K562 (cell line): ENCODE results near the gene KAT7. TPM values are rescaled to one million over a fixed set of nuclear protein-coding genes. Genes with fewer than 3 reads are reported as not detected.

ENCODE experiments used
- ATAC-seq: fragments of 200-7000 bp; cut with Tn5 transposase; 3 replicates; pipeline ENCODE4 v1.9.1; 2020; ENCODE audit warnings: moderate library complexity
- BruUV-seq: library from RNA; stranded (reverse); fragments of 400-500 nt; replicated peaks from 2 replicates; lab custom pipeline; 2021; lab: Mats Ljungman, UMichigan
- CTCF ChIA-PET: fragments of 300-600 bp; formaldehyde crosslinking; extraction: SDS; loops from one replicate; lab custom pipeline; 2021; ENCODE audit warnings: low intra/inter-chr PET ratio; lab: Yijun Ruan, JAX
- POLR2A ChIA-PET: fragments of 300-600, 350-650 bp; sonication (Branson Sonifier 250); formaldehyde crosslinking; extraction: SDS; loops from one replicate; lab custom pipeline; 2021; ENCODE audit warnings: antibody characterized with exemption, inconsistent platforms; lab: Yijun Ruan, JAX
- DNase-seq, 4 experiments: peaks; one replicate each; pipeline versions ENCODE4 v3.0.0 to v3.0.0-alpha.2; 2011 to 2018; ENCODE audit warnings: low spot score in 3 of 4, mixed read lengths in 3 of 4; ENCODE audit errors: extremely low read depth in 1 of 4
- FAIRE-seq: peaks from 2 replicates; lab custom pipeline; 2011; peaks lifted over from hg19 to GRCh38; lab: Jason Lieb, UNC
- H2AFZ ChIP-seq: 2 replicates; pipeline ENCODE4 v1.6.0; 2011; ENCODE audit warnings: low read depth, low read length, control low read depth, inconsistent platforms
- H3K27ac ChIP-seq: fragments of 200-600 bp; 3 replicates; pipeline ENCODE4 v1.8.0; 2011; ENCODE audit warnings: low read depth, mild to moderate bottlenecking, control low read depth, inconsistent platforms, low read length, moderate library complexity, mixed read lengths; ENCODE audit errors: extremely low read depth
- H3K27me3 ChIP-seq, 2 experiments: fragments of 300-600 bp in 1 of 2; 2 replicates in 1 of 2; 3 replicates in 1 of 2; pipeline versions ENCODE4 v1.6.0 to v1.8.0; 2011; ENCODE audit warnings: inconsistent platforms in 2 of 2, low read length in 2 of 2, mild to moderate bottlenecking in 1 of 2, mixed read lengths in 1 of 2, moderate library complexity in 1 of 2; ENCODE audit not compliant: control insufficient read depth in 2 of 2, insufficient read depth in 2 of 2
- H3K36me3 ChIP-seq: fragments of 300-600 bp; 3 replicates; pipeline ENCODE4 v1.8.0; 2011; ENCODE audit warnings: mild to moderate bottlenecking, low read length, inconsistent platforms; ENCODE audit not compliant: control insufficient read depth, insufficient read depth
- H3K4me1 ChIP-seq, 2 experiments: fragments of 200-600 bp in 1 of 2; replicated peaks in 1 of 2; 2 replicates in 1 of 2; 3 replicates in 1 of 2; pipeline versions ENCODE4 v1.5.1 to v1.8.0; 2011; ENCODE audit warnings: inconsistent platforms in 2 of 2, low read length in 2 of 2, mild to moderate bottlenecking in 1 of 2, mixed read lengths in 1 of 2, moderate library complexity in 1 of 2; ENCODE audit not compliant: control insufficient read depth in 2 of 2, insufficient read depth in 2 of 2
- H3K4me2 ChIP-seq: 2 replicates; pipeline ENCODE4 v1.6.1; 2011; ENCODE audit warnings: low read length, control low read depth, inconsistent platforms, mixed read lengths; ENCODE audit not compliant: insufficient read depth
- H3K4me3 ChIP-seq: fragments of 200-600 bp; sonication (generic), shearing (Covaris generic); 2 replicates; pipeline ENCODE4 v1.5.1; 2016; ENCODE audit warnings: control low read depth, inconsistent platforms
- H3K79me2 ChIP-seq: fragments of 200-600 bp; 3 replicates; pipeline ENCODE4 v1.8.0; 2011; ENCODE audit warnings: low read length, inconsistent platforms; ENCODE audit not compliant: control insufficient read depth, insufficient read depth
- H3K9ac ChIP-seq, 2 experiments: 2 replicates each; pipeline versions ENCODE4 v1.6.0 to v1.6.1; 2011; ENCODE audit warnings: low read depth in 2 of 2, low read length in 2 of 2, control low read depth in 1 of 2, inconsistent platforms in 1 of 2, mild to moderate bottlenecking in 1 of 2, mixed read lengths in 1 of 2; ENCODE audit not compliant: insufficient read depth in 1 of 2
- H3K9me1 ChIP-seq: one replicate; pipeline ENCODE4 v1.6.0; 2011; ENCODE audit warnings: inconsistent platforms, mild to moderate bottlenecking, low read length, moderate library complexity; ENCODE audit not compliant: control insufficient read depth, insufficient read depth
- H3K9me3 ChIP-seq: replicated peaks from 2 replicates; pipeline ENCODE4 v1.5.1; 2011; ENCODE audit warnings: low read depth, low read length, inconsistent platforms; ENCODE audit not compliant: control insufficient read depth, insufficient read depth
- H4K20me1 ChIP-seq: replicated peaks from 2 replicates; pipeline ENCODE4 v1.6.1; 2011; ENCODE audit warnings: low read length, inconsistent platforms, mixed read lengths; ENCODE audit not compliant: control insufficient read depth, insufficient read depth
- GABPA ChIP-seq: fragments of 200-800 bp; sonication (Bioruptor generic); conservative IDR thresholded peaks from 2 replicates; pipeline ENCODE4 v1.6.1; 2016; ENCODE audit warnings: low read depth, missing genetic modification characterization, missing compliant biosample characterization
- HMGN3 ChIP-seq: IDR thresholded peaks from 2 replicates; pipeline ENCODE4 v1.6.1; 2011; ENCODE audit warnings: borderline replicate concordance, low read depth, mild to moderate bottlenecking, mixed read lengths, low read length; ENCODE audit not compliant: insufficient read length; ENCODE audit errors: extremely low read depth
- ILK ChIP-seq: fragments of 450-650 bp; IDR thresholded peaks from 2 replicates; pipeline ENCODE4 v1.6.1; 2016; ENCODE audit warnings: missing genetic modification characterization, low read depth, mild to moderate bottlenecking, missing compliant biosample characterization, moderate library complexity, borderline replicate concordance
- NEUROD1 ChIP-seq: fragments of 150-350 bp; IDR thresholded peaks from 2 replicates; pipeline ENCODE4 v1.6.1; 2014; ENCODE audit warnings: borderline replicate concordance, low read length, low read depth; ENCODE audit not compliant: partially characterized antibody
- NFIC ChIP-seq: fragments of 450-650 bp; IDR thresholded peaks from 2 replicates; pipeline ENCODE4 v1.6.1; 2017; ENCODE audit warnings: mild to moderate bottlenecking, inconsistent platforms
- RAD21 ChIP-seq, 2 experiments: fragments of 250-450 bp in 1 of 2; fragments of 450-650 bp in 1 of 2; sonication (Bioruptor Pico) in 1 of 2; formaldehyde crosslinking in 1 of 2; IDR thresholded peaks in 1 of 2; conservative IDR thresholded peaks in 1 of 2; 2 replicates each; pipeline versions ENCODE4 v1.4.0 to v1.8.0; 2020 to 2022; ENCODE audit warnings: mild to moderate bottlenecking in 2 of 2, moderate library complexity in 1 of 2
- SIX5 ChIP-seq, 2 experiments: IDR thresholded peaks; 2 replicates each; pipeline ENCODE4 v1.6.1; 2011; ENCODE audit warnings: low read length in 2 of 2, borderline replicate concordance in 1 of 2, low read depth in 1 of 2, mild to moderate bottlenecking in 1 of 2, moderate library complexity in 1 of 2; ENCODE audit not compliant: insufficient read depth in 1 of 2
- SUPT5H ChIP-seq: fragments of 450-650 bp; IDR thresholded peaks from 2 replicates; pipeline ENCODE4 v1.6.1; 2016
- WGBS: fragments of 100-300 bp; shearing (Covaris generic); methylation state at CpG from one replicate; pipeline ENCODE4 v1.1.6; 2016; ENCODE audit warnings: low coverage, mixed read lengths; ENCODE audit not compliant: insufficient coverage; ENCODE audit errors: missing lambda C conversion rate; 5-methylcytosine and 5-hydroxymethylcytosine counted together
- in situ Hi-C: fragments of 300-500 bp; cut with MboI; formaldehyde crosslinking; loops from 4 replicates; pipeline ENCODE4 v1.15.0; 2018; ENCODE audit warnings: inconsistent platforms, mixed read lengths
- intact Hi-C: fragments of 100-400 bp; cut with micrococcal nuclease; formaldehyde crosslinking; loops from 2 replicates; pipeline ENCODE4 v1.14.2; 2022
- polyA plus RNA-seq, 8 experiments: library from polyadenylated mRNA; depleted of rRNA in 4 of 8; stranded (reverse) in 5 of 8; unstranded in 3 of 8; fragments of >200 nt; fragmentation: Nextera tagmentation in 2 of 8; fragmentation: Illumina TruSeq in 1 of 8; extraction: Ambion mirVana in 2 of 8; extraction: Trizol in 1 of 8; gene quantifications; 2 replicates each; pipeline versions ENCODE4 v1.2.1 to v1.2.3, GENCODE V29; 2011 to 2014; ENCODE audit warnings: inconsistent platforms in 1 of 8, missing spikeins in 1 of 8
- total RNA-seq, 7 experiments: library from RNA; depleted of rRNA in 6 of 7; stranded (reverse); fragments of >200 nt in 6 of 7; fragmentation: Illumina TruSeq in 2 of 7; extraction: Trizol in 2 of 7; gene quantifications; 2 replicates each; pipeline versions ENCODE4 v1.2.1 to v1.2.3, GENCODE V29; 2011 to 2021; ENCODE audit warnings: low replicate concordance in 1 of 7
- TF ChIP-seq, protein P1 (sequence below): fragments of 450-650 bp; IDR thresholded peaks from 2 replicates; pipeline ENCODE4 v1.6.1; 2016
- TF ChIP-seq, protein P2 (sequence below): fragments of 250-450 bp; sonication (Bioruptor Pico); IDR thresholded peaks from 2 replicates; pipeline ENCODE4 v1.5.0; 2022; ENCODE audit warnings: mild to moderate bottlenecking
- TF ChIP-seq, protein P3 (sequence below): sonication (generic); formaldehyde crosslinking; IDR thresholded peaks from 2 replicates; pipeline ENCODE4 v1.8.0; 2022; ENCODE audit warnings: mild to moderate bottlenecking, low read depth, missing genetic modification reagents
- TF ChIP-seq, protein P4 (sequence below), 2 experiments: fragments of 450-650 bp in 1 of 2; IDR thresholded peaks; 2 replicates each; pipeline ENCODE4 v1.6.1; 2011 to 2017; ENCODE audit warnings: low read depth in 2 of 2, antibody characterized with exemption in 1 of 2, borderline replicate concordance in 1 of 2, low read length in 1 of 2, mild to moderate bottlenecking in 1 of 2, mixed read lengths in 1 of 2; ENCODE audit not compliant: control insufficient read depth in 1 of 2

KAT7 gene
- total and polyA plus RNA-seq, 9 of the 15 experiments (the other 6 are each of a cell fraction or from before 2014, with no cell fraction given), result 10.8 to 57.3 (median 34.8) TPM

DNA sequence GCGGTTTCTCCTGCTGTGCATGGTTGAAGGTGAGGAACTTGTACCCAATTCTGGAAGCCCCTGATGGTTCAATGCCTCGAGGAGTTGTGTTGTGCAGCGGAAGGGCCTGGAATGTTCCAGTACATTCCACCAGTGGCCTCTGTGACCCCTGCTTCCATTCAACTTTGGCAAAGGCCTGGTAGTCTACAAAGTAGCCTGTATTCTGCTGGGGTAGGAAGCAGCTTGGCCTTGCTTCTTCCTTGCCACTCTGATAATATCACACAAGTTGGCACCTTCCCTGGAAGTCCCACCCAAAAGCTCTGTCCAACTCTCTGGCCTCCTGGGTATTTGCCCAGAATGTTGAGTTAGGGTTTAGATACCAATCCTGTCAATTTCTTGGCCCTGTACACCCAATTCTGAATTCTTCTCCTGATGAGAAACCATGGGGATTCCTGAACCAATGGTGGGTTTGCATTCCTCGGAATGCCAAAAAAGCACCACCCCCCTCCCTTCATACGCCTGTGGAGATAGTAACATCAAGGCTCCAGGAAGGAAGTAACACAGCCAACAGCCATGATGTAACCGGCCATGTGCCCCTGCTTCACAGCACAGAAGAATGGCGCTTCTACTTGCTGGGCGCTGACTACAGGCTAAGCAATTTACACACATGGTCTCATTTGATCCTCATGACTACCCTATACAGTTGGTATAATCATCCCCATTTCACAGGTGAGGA, 12.8 kb upstream of the KAT7 start:
- WGBS, result 78% methylated on average over 8 of the region's 8 CpGs
- CTCF ChIA-PET, result no interaction called here
- BruUV-seq, result no TSS peak
- TF ChIP-seq, protein P1, sequence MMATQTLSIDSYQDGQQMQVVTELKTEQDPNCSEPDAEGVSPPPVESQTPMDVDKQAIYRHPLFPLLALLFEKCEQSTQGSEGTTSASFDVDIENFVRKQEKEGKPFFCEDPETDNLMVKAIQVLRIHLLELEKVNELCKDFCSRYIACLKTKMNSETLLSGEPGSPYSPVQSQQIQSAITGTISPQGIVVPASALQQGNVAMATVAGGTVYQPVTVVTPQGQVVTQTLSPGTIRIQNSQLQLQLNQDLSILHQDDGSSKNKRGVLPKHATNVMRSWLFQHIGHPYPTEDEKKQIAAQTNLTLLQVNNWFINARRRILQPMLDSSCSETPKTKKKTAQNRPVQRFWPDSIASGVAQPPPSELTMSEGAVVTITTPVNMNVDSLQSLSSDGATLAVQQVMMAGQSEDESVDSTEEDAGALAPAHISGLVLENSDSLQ, result no peak
- no peak for TF ChIP-seq ILK (tag)
- TF ChIP-seq, protein P2, sequence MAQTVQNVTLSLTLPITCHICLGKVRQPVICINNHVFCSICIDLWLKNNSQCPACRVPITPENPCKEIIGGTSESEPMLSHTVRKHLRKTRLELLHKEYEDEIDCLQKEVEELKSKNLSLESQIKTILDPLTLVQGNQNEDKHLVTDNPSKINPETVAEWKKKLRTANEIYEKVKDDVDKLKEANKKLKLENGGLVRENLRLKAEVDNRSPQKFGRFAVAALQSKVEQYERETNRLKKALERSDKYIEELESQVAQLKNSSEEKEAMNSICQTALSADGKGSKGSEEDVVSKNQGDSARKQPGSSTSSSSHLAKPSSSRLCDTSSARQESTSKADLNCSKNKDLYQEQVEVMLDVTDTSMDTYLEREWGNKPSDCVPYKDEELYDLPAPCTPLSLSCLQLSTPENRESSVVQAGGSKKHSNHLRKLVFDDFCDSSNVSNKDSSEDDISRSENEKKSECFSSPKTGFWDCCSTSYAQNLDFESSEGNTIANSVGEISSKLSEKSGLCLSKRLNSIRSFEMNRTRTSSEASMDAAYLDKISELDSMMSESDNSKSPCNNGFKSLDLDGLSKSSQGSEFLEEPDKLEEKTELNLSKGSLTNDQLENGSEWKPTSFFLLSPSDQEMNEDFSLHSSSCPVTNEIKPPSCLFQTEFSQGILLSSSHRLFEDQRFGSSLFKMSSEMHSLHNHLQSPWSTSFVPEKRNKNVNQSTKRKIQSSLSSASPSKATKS (CRISPR knock-in tag), result no peak
- no peak for TF ChIP-seq NEUROD1
- TF ChIP-seq, protein P3, sequence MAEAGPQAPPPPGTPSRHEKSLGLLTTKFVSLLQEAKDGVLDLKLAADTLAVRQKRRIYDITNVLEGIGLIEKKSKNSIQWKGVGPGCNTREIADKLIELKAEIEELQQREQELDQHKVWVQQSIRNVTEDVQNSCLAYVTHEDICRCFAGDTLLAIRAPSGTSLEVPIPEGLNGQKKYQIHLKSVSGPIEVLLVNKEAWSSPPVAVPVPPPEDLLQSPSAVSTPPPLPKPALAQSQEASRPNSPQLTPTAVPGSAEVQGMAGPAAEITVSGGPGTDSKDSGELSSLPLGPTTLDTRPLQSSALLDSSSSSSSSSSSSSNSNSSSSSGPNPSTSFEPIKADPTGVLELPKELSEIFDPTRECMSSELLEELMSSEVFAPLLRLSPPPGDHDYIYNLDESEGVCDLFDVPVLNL (CRISPR knock-in tag), result no peak
- TF ChIP-seq SIX5 (IDR thresholded peaks at IDR 0.05; ENCODE audit: borderline replicate concordance in 1 of 2, insufficient read depth in 1 of 2, low read depth in 1 of 2, low read length in 2 of 2), result no peak
- TF ChIP-seq GABPA (tag), result no peak
- TF ChIP-seq HMGN3, result no peak
- TF ChIP-seq SUPT5H, result no peak
- no peak for TF ChIP-seq NFIC
- TF ChIP-seq, protein P4, sequence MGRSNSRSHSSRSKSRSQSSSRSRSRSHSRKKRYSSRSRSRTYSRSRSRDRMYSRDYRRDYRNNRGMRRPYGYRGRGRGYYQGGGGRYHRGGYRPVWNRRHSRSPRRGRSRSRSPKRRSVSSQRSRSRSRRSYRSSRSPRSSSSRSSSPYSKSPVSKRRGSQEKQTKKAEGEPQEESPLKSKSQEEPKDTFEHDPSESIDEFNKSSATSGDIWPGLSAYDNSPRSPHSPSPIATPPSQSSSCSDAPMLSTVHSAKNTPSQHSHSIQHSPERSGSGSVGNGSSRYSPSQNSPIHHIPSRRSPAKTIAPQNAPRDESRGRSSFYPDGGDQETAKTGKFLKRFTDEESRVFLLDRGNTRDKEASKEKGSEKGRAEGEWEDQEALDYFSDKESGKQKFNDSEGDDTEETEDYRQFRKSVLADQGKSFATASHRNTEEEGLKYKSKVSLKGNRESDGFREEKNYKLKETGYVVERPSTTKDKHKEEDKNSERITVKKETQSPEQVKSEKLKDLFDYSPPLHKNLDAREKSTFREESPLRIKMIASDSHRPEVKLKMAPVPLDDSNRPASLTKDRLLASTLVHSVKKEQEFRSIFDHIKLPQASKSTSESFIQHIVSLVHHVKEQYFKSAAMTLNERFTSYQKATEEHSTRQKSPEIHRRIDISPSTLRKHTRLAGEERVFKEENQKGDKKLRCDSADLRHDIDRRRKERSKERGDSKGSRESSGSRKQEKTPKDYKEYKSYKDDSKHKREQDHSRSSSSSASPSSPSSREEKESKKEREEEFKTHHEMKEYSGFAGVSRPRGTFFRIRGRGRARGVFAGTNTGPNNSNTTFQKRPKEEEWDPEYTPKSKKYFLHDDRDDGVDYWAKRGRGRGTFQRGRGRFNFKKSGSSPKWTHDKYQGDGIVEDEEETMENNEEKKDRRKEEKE (IDR thresholded peaks at IDR 0.05; ENCODE audit: borderline replicate concordance in 1 of 2, control insufficient read depth in 1 of 2, low read depth in 2 of 2, low read length in 1 of 2), result no peak
- no peak for TF ChIP-seq RAD21 (CRISPR knock-in tag; conservative IDR thresholded peaks at IDR 0.05 in 1 of 2, IDR thresholded peaks at IDR 0.05 in 1 of 2)

More for the DNA sequence above, 12.8 kb upstream of the KAT7 start:
- Histone ChIP-seq H3K4me1 (peaks cover 5 to 12% of the 10 kb centered on the region in 2 experiments; a peak in 3 of 5 replicates), H3K9me3 (no peaks in the 10 kb centered on the region), H3K9ac (no peak overlapping the region), H3K36me3 (no peaks in the 10 kb centered on the region), H4K20me1 (no peaks in the 10 kb centered on the region), H3K27ac (no peak overlapping the region), H3K79me2 (no peaks in the 10 kb centered on the region), H3K9me1 (no peaks in the 10 kb centered on the region), H3K27me3 (no peaks in the 10 kb centered on the region), H3K4me2 (no peak overlapping the region), H2AFZ (0 out of 2 replicates have a peak overlapping the region, but pooled peaks have one; percentile 4), H3K4me3 (no peak overlapping the region)
- DNase-seq (no peak), FAIRE-seq (no peak), ATAC-seq (no peak)
- in situ Hi-C loops (no loop called here), intact Hi-C loops (no loop called here)
- POLR2A ChIA-PET, result interaction anchor here (0.6 to 2.4 kb wide), 5 partner anchors 12 to 1090 kb away, joined by 3 to 19 read pairs (median 5); partner anchors contain the start of genes FAM117A and KAT7
